SK-N-SH treated with all-trans-retinoic acid at 6 μM for 48 hours (cell line): ENCODE results near the gene GPR139.

Experiments
- ATAC-seq: fragments of 200-7000 bp; cut with Tn5 transposase; 3 replicates; pipeline ENCODE4 v1.9.1; 2020; ENCODE audit warnings: mild to moderate bottlenecking, moderate library complexity
- ARNTL ChIP-seq: fragments of 450-650 bp; formaldehyde crosslinking; IDR thresholded peaks from 2 replicates; pipeline ENCODE4 v1.5.0; 2020; ENCODE audit warnings: low read depth, mild to moderate bottlenecking, moderate library complexity, borderline replicate concordance
- BACH2 ChIP-seq: fragments of 250-450 bp; sonication (Bioruptor Pico); IDR thresholded peaks from 2 replicates; pipeline ENCODE4 v1.9.0; 2021; ENCODE audit warnings: mild to moderate bottlenecking, borderline replicate concordance
- CREB5 ChIP-seq: fragments of 250-450 bp; sonication (Bioruptor Pico); IDR thresholded peaks from 2 replicates; pipeline ENCODE4 v1.5.1; 2020; ENCODE audit warnings: low read depth, mild to moderate bottlenecking, moderate library complexity
- CSDC2 ChIP-seq: fragments of 250-450 bp; sonication (Bioruptor Pico); IDR thresholded peaks from 2 replicates; pipeline ENCODE4 v1.5.0; 2020; ENCODE audit warnings: mild to moderate bottlenecking, moderate library complexity
- ESRRG ChIP-seq: fragments of 250-450 bp; sonication (Bioruptor Pico); IDR thresholded peaks from 2 replicates; pipeline ENCODE4 v1.6.1; 2021; ENCODE audit warnings: mild to moderate bottlenecking
- GLIS3 ChIP-seq: fragments of 250-450 bp; sonication (Bioruptor Pico); IDR thresholded peaks from 2 replicates; pipeline ENCODE4 v1.5.0; 2020; ENCODE audit warnings: mild to moderate bottlenecking, moderate library complexity
- ISL1 ChIP-seq: fragments of 250-450 bp; sonication (Bioruptor Pico); IDR thresholded peaks from 2 replicates; pipeline ENCODE4 v2.1.2; 2022; ENCODE audit warnings: mild to moderate bottlenecking, moderate library complexity
- OSR1 ChIP-seq: fragments of 250-450 bp; sonication (Bioruptor Pico); IDR thresholded peaks from 2 replicates; pipeline ENCODE4 v1.8.0; 2022; ENCODE audit warnings: moderate library complexity, mild to moderate bottlenecking, inconsistent platforms
- PPARA ChIP-seq: fragments of 250-450 bp; sonication (Bioruptor Pico); IDR thresholded peaks from 2 replicates; pipeline ENCODE4 v1.5.0; 2020; ENCODE audit warnings: mild to moderate bottlenecking, borderline replicate concordance
- RARB ChIP-seq: fragments of 250-450 bp; sonication (Bioruptor Pico); IDR thresholded peaks from 2 replicates; pipeline ENCODE4 v1.8.0; 2021; ENCODE audit warnings: mild to moderate bottlenecking, moderate library complexity
- SNAI2 ChIP-seq: fragments of 250-450 bp; sonication (Bioruptor Pico); IDR thresholded peaks from 2 replicates; pipeline ENCODE4 v1.5.0; 2020; ENCODE audit warnings: mild to moderate bottlenecking, moderate library complexity
- TCF4 ChIP-seq: fragments of 250-450 bp; sonication (Bioruptor Pico); IDR thresholded peaks from 2 replicates; pipeline ENCODE4 v1.8.0; 2021; ENCODE audit warnings: mild to moderate bottlenecking, moderate library complexity, borderline replicate concordance
- TOX ChIP-seq: fragments of 250-450 bp; sonication (Bioruptor Pico); IDR thresholded peaks from 2 replicates; pipeline ENCODE4 v1.8.0; 2021; ENCODE audit warnings: mild to moderate bottlenecking, moderate library complexity, borderline replicate concordance
- TSHZ2 ChIP-seq: fragments of 250-450 bp; sonication (Bioruptor Pico); IDR thresholded peaks from 2 replicates; pipeline ENCODE4 v1.5.0; 2020; ENCODE audit warnings: mild to moderate bottlenecking, moderate library complexity
- ZC3H10 ChIP-seq: fragments of 250-450 bp; sonication (Bioruptor Pico); IDR thresholded peaks from 2 replicates; pipeline ENCODE4 v1.5.1; 2021; ENCODE audit warnings: mild to moderate bottlenecking, moderate library complexity
- ZFP3 ChIP-seq: fragments of 250-450 bp; sonication (Bioruptor Pico); IDR thresholded peaks from 2 replicates; pipeline ENCODE4 v1.5.0; 2020; ENCODE audit warnings: mild to moderate bottlenecking, moderate library complexity
- ZFP30 ChIP-seq: fragments of 450-650 bp; formaldehyde crosslinking; IDR thresholded peaks from 2 replicates; pipeline ENCODE4 v1.5.0; 2022; ENCODE audit warnings: mild to moderate bottlenecking, moderate library complexity
- ZNF565 ChIP-seq: fragments of 450-650 bp; formaldehyde crosslinking; conservative IDR thresholded peaks from 2 replicates; pipeline ENCODE4 v1.5.0; 2020; ENCODE audit warnings: low read depth, mild to moderate bottlenecking, moderate library complexity
- ZNF70 ChIP-seq: fragments of 450-650 bp; formaldehyde crosslinking; IDR thresholded peaks from 2 replicates; pipeline ENCODE4 v1.5.0; 2020; ENCODE audit warnings: mild to moderate bottlenecking, moderate library complexity
- ZNF8 ChIP-seq: fragments of 450-650 bp; formaldehyde crosslinking; IDR thresholded peaks from 2 replicates; pipeline ENCODE4 v1.5.0; 2020; ENCODE audit warnings: mild to moderate bottlenecking, moderate library complexity
- TF ChIP-seq, protein P1 (sequence below): fragments of 250-450 bp; sonication (Bioruptor Pico); IDR thresholded peaks from 2 replicates; pipeline ENCODE4 v1.5.1; 2021; ENCODE audit warnings: mild to moderate bottlenecking, moderate library complexity

GPR139 gene

DNA sequence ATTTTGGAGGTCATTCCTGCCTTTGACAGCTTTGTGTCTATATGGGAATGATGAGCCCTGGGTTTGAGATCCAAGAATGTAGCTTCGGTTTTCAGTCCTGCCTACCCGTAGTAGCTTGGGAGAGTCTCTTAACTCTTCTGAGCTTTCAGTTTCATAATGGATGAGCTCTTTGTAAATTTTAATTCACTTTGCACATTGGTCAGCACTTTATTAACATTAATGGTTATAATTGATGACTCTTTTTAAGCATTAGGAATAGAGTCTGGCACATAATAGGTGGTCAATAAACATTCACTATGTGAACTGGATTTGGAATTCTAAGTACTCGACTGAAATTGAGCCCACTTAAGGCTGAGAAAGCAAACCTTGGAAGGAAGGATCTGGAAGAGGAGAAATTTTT is 17.3 kb downstream of the GPR139 start (continued):
- TF ChIP-seq SNAI2 (no peak), GLIS3 (CRISPR knock-in tag) (no peak), ZC3H10 (CRISPR knock-in tag) (no peak)
- TF ChIP-seq, all 23 proteins: peak for 0

GRCh38 chr16:20053336-20053735 is 20.4 kb downstream of the GPR139 start:
- TF ChIP-seq TSHZ2 (CRISPR knock-in tag) (no peak), BACH2 (no peak), CSDC2 (CRISPR knock-in tag) (no peak), OSR1 (CRISPR knock-in tag) (no peak), SNAI2 (no peak), ZFP3 (CRISPR knock-in tag) (no peak), ISL1 (CRISPR knock-in tag) (no peak), RARB (no peak), ARNTL (no peak), ESRRG (no peak), ZNF70 (no peak)
- no peak for ATAC-seq

DNA sequence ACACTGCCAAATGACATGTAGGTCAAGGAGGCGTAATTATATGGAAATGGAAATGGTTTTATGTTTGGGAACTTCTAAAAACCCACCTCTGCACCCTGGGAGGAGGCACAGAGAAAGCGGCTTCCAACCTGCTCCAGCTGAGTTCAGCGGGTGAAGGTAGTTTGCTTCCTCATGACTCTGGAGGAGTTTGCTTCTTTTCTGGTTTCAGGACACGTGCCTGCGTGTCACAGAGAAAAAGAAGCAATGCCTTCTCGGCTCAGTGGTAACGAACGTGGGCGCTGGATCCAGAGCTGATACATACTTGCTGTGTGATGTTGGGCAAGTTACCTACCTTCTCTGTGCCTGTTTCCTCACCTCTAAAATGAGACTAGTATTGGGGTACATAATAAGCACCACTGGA is 22.1 kb downstream of the GPR139 start:
- no peak for ATAC-seq
- TF ChIP-seq ZNF70 (no peak), SNAI2 (no peak), ESRRG (no peak), GLIS3 (CRISPR knock-in tag) (no peak)

- no peak for ATAC-seq
- TF ChIP-seq TCF4 (CRISPR knock-in tag) (no peak), ZNF565 (CRISPR knock-in tag) (no peak), ZNF70 (no peak)
Observed at GRCh38 chr16:20051147-20051546, 22.5 kb downstream of the GPR139 start.

DNA sequence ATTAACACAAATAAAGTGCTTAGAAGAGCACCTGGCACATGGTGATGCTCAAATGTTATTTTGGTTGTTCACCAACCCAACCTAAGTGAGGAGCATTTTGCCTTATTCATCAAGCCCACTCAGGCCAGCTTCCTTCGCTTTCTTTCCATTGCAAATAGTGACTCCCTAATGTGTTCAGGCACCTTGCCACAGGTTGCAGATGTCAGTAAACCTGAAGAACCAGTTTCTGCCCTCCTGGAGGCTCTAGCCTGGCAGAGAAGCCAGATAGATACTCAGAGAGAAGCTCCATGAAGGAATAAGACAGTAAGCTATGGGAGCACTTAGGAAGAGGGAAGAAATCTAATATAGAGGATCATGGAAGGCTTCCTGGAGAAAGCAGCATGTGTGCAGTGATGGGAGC is 23.9 kb downstream of the GPR139 start:
- no peak for TF ChIP-seq OSR1 (CRISPR knock-in tag)
- no peak for TF ChIP-seq CREB5 (CRISPR knock-in tag)
- no peak for TF ChIP-seq ZFP30 (CRISPR knock-in tag)
- ATAC-seq = no peak

DNA sequence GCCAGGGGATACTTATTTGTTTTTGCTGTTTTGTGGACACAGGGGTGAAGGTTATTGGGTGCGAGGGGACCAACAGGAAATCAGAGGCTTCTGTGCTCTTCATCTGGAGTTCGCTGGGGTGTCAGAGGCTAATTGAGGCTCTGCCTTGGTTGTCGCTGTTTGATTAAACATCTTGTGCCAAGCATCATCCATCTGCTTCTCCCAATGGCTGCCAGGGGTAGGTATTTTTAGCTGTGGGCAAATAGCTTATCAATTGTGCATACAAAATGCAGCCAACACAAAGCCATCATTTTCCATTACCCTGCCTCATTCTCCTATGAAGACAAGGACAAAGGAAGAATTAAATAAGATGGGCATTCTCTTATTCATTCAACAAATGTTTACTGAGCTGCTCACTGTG is 27.8 kb downstream of the GPR139 start:
- TF ChIP-seq SNAI2 = no peak
- TF ChIP-seq, protein P1, sequence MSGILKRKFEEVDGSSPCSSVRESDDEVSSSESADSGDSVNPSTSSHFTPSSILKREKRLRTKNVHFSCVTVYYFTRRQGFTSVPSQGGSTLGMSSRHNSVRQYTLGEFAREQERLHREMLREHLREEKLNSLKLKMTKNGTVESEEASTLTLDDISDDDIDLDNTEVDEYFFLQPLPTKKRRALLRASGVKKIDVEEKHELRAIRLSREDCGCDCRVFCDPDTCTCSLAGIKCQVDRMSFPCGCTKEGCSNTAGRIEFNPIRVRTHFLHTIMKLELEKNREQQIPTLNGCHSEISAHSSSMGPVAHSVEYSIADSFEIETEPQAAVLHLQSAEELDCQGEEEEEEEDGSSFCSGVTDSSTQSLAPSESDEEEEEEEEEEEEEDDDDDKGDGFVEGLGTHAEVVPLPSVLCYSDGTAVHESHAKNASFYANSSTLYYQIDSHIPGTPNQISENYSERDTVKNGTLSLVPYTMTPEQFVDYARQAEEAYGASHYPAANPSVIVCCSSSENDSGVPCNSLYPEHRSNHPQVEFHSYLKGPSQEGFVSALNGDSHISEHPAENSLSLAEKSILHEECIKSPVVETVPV = no peak
- TF ChIP-seq ZNF8 = no peak
- no peak for TF ChIP-seq ESRRG
- ATAC-seq = no peak

DNA sequence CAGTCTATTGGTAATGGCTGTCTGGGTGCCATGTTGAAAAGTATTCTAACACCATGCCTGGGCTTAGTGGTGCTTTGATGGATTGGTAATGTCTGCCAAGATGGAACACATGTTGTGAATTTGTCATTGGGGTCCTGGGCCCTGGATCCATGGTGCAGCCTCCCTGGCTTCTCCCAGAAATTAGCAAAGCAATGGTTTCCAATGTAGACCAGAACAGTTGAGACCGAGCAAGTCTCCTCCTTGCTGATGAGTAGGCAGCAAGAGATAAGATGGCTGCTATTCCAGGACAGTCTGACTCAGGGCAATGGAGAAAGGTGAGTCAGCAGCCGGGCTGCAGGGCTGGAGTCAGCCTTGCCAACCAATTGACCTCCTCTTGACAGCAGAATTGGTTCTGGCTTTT is 30.8 kb downstream of the GPR139 start:
- ATAC-seq = no peak
- TF ChIP-seq ARNTL = no peak
- TF ChIP-seq PPARA (CRISPR knock-in tag) = no peak
- TF ChIP-seq TOX = no peak
- TF ChIP-seq ZNF70 = no peak
- TF ChIP-seq TSHZ2 (CRISPR knock-in tag) = no peak
- no peak for TF ChIP-seq SNAI2
- TF ChIP-seq, protein P1 = no peak
- no peak for TF ChIP-seq ZFP3 (CRISPR knock-in tag)
- no peak for TF ChIP-seq CSDC2 (CRISPR knock-in tag)
- TF ChIP-seq TCF4 (CRISPR knock-in tag) = no peak
- no peak for TF ChIP-seq ZNF565 (CRISPR knock-in tag)
- no peak for TF ChIP-seq ESRRG
- TF ChIP-seq ZFP30 (CRISPR knock-in tag) = no peak
